NCI-H524 (cell line): ENCODE data around the gene SLC40A1.

ENCODE experiments used
- DNase-seq, 2 experiments: peaks; one replicate each; lab custom pipeline; 2025; lab: John Stamatoyannopoulos, UW

Gene SLC40A1

GRCh38 chr2:189540551-189540950 lies 40.0 kb downstream of the SLC40A1 start:
- no peak for DNase-seq

GRCh38 chr2:189538402-189538801 lies 42.2 kb downstream of the SLC40A1 start:
- no peak for DNase-seq

- DNase-seq = no peak
Measured at GRCh38 chr2:189536830-189537229, 43.8 kb downstream of the SLC40A1 start.

- DNase-seq = no peak
Measured at GRCh38 chr2:189534854-189535832, 45.4 kb downstream of the SLC40A1 start.

- no peak for DNase-seq
Measured at GRCh38 chr2:189533288-189534035, 47.1 kb downstream of the SLC40A1 start.

- DNase-seq = no peak
Measured at GRCh38 chr2:189530965-189531637, 49.5 kb downstream of the SLC40A1 start.

GRCh38 chr2:189528617-189529016 lies 52.0 kb downstream of the SLC40A1 start:
- no peak for DNase-seq

- no peak for DNase-seq
Measured at GRCh38 chr2:189527812-189528592, 52.6 kb downstream of the SLC40A1 start.

- no peak for DNase-seq
Measured at GRCh38 chr2:189527041-189527750, 53.4 kb downstream of the SLC40A1 start.

GRCh38 chr2:189526241-189526640 lies 54.3 kb downstream of the SLC40A1 start:
- no peak for DNase-seq

GRCh38 chr2:189524746-189525145 lies 55.8 kb downstream of the SLC40A1 start:
- DNase-seq = no peak

GRCh38 chr2:189522435-189523151 lies 58.0 kb downstream of the SLC40A1 start:
- DNase-seq = no peak

- DNase-seq = no peak
Measured at GRCh38 chr2:189521699-189522434, 58.7 kb downstream of the SLC40A1 start.

- no peak for DNase-seq
Measured at GRCh38 chr2:189519631-189520387, 60.8 kb downstream of the SLC40A1 start.

- no peak for DNase-seq
Measured at GRCh38 chr2:189517847-189518535, 62.6 kb downstream of the SLC40A1 start.

GRCh38 chr2:189516546-189516945 lies 64.0 kb downstream of the SLC40A1 start:
- no peak for DNase-seq

GRCh38 chr2:189515264-189515663 lies 65.3 kb downstream of the SLC40A1 start:
- no peak for DNase-seq

GRCh38 chr2:189514104-189514503 lies 66.5 kb downstream of the SLC40A1 start:
- DNase-seq = no peak
